Activated naive CD4-positive, alpha-beta T cell treated with Interleukin-2 at 50 U/mL for 16 hours (primary cell): ENCODE results near the gene ALPI.
"Not testable (repeated sequence)": the region's sequence is repeated elsewhere in the genome, so short reads cannot be mapped to it uniquely, and the experiment has no call there.

Experiments used
- DNase-seq: peaks from one replicate; pipeline ENCODE4 v3.0.0-alpha.2; 2020

Gene ALPI

GRCh38 chr2:232455426-232456255 lies at the start of gene ALPI:
Gene ALPI, plus strand, starts transcription at chr2:232456153. Its CDS starts 47 bp downstream, at chr2:232456200.
- DNase-seq = no peak

GRCh38 chr2:232406556-232407310 lies 49.2 kb upstream of the ALPI start, which contains the start of gene ALPG:
Gene ALPG, plus strand, starts transcription at chr2:232406844. Its CDS starts 51 bp downstream, at chr2:232406895.
- no peak for DNase-seq

- DNase-seq = not testable (repeated sequence)
Measured at GRCh38 chr2:232407428-232408150, 48.4 kb upstream of the ALPI start.

DNA sequence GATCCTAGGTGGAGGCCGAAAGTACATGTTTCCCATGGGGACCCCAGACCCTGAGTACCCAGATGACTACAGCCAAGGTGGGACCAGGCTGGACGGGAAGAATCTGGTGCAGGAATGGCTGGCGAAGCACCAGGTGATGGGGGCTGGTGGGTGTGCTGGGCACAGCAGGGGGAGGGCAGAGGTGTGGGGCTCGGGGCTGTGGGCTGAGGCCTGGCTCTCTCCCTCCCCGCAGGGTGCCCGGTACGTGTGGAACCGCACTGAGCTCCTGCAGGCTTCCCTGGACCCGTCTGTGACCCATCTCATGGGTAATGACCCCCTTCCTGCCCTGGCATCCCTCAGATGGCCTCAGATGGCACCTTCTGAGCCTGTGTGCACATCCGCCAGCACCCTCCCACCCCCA lies 47.7 kb upstream of the ALPI start:
- DNase-seq = not testable (repeated sequence)

DNA sequence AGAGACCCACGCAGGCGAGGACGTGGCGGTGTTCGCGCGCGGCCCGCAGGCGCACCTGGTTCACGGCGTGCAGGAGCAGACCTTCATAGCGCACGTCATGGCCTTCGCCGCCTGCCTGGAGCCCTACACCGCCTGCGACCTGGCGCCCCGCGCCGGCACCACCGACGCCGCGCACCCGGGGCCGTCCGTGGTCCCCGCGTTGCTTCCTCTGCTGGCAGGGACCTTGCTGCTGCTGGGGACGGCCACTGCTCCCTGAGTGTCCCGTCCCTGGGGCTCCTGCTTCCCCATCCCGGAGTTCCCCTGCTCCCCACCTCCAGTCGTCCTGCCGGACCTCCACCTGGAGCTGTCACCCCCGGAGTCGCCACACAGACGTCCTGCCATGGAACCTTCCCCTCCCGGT lies 46.3 kb upstream of the ALPI start:
- DNase-seq = not testable (repeated sequence)

GRCh38 chr2:232410238-232410900 lies 45.6 kb upstream of the ALPI start:
- no peak for DNase-seq

DNA sequence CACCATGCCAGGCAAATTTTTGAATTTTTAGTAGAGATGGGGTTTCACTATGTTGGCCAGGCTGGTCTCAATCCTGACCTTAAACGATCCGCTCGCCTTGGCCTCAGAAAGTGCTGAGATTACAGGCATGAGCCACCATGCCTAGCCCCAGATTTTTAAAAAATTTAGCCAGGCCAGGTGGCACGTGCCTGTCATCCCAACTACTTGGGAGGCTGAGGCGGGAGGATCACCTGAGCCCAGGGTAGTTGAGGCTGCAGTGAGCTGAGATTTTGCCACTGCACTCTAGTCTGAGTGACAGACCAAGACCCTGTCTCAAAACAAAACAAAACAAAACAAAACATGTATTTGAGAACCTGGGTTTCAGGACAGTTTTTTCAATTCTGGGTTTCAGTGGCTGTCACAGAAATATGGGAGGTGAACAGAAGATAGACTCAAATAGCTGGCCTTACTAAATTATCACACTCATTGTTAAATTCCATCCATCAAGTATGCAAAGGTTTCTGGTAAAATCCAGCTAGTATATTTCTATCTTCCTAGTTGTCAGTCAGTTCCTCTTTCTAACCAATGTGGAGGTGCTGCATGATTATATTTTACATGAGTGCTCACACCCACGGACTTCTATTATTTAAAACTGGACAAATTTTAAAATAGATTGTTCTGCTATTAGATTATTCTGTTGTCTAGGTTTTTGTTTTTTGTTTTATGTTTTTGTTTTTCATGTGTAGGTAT lies 43.9 kb upstream of the ALPI start:
- no peak for DNase-seq

DNA sequence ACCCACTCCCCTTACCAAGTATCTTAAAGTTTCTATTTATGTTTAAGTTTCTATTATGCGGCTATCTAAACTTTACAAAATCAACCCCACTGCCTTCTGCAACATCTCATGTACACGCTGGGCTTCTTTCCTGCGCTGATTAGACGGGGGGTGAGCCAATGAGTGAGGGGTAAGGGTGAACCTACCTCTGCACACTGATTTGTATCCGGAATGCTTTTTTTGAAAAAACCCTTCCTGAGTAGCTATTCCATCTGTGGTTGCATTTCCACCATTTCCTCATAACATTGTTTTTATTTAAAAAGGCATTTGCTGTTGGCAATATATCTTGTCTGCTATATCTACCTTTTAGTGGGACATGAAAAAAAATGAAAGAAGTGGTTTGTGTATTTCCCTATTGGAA lies 43.0 kb upstream of the ALPI start:
- no peak for DNase-seq

GRCh38 chr2:232415138-232415690 lies 40.7 kb upstream of the ALPI start:
- no peak for DNase-seq

DNA sequence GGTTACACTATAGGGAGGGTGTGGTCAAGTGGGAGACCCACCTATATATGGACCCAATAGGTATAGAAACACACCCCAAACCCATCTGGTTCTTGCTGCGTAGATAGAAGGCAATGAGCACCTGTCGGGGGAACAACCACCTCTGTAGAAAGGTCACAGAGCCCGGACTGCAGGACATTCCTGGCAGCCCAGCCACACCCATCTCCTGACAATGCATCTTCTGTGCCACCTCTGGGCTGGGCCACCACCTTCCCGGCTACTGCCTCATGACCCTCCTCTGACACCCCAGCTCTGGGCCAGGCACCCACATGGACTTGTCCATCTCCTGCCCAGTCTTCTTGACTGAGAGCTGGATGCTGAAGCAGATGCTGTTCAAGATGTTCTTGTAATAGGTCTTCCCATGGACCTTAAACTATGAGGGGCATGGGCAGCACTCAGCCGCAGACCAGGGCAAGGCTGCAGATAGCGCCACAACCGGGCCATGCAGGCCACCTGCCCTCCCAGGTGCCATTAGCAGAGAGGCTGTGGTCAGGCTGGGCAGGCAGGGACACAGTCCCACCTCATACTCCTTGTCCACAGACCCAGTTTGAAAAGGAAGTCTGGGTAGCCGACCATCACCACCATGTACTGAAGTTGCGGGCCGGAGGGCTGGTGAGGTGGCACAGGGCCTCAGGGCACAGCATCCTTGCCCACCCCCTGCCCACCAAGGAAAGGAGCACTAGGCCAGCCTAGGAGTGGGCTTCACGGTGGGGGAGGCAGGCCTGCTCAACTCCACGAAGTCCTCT lies 40.0 kb upstream of the ALPI start:
- no peak for DNase-seq

DNA sequence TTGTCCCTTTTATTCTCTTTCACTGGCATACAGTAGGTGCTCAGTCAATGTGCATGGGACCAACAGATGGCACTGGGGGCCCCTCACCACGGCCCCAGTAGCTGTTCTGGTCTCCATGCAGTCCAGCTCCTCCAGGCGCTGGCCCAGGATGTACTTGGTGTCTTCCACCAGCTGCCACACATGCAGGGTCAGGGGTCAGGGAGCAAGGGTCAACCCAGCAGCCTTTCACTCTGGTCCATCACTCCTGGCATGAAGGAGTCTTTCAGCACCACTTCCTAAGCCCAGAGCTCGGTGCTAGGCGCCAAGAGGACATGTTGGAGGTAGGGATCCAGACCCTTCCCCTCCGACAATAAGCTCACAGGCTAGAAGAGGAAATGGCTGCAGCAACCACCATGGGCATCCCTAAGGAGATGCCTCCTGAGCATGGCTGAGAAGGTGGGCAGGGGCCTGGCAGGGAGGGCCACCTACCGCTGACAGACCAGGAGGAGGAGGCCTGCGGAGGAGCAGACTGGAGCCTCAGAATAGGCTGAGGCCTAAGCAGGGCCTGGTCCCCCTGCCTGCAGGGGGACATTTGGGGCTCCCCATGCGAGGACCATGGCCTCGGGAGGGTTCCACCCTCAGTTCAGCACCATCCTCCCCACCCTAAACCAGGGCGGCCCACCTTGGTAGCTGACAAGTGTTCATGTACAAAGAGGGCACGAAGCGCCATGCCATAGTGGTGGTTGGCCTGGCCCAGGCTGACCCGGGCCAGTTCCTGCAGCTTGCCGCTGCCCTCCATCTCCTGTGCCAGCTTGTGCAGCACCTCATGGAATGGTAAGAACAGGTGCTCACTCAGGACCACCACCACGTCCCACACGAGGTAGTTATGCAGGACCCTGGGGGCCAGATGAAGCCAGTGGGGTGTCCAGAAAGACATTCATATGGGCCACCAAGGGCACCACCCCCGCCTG lies 39.2 kb upstream of the ALPI start:
- DNase-seq = no peak

GRCh38 chr2:232417489-232417888 lies 38.5 kb upstream of the ALPI start:
- DNase-seq = no peak

DNA sequence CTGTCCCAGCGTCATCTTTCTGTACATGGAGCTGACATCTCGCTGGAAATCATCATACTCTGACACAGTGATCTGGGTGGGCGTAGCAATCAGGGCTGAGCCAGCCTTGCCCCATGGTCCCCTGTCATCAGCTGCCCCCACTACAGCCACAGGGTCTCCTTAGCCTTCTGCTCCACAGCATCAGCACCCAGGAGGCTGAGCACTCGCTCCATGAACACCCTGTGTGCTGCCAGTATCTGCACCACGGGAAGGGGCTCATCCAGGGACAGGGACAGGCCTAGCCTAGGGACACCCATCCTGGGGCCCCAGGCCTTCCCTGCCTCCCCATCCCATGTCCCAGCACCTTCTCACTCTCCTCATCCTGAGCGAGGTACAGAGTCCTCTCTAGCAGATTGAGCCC lies 37.9 kb upstream of the ALPI start:
- DNase-seq = no peak

- DNase-seq = no peak
Measured at GRCh38 chr2:232418466-232419244, 37.3 kb upstream of the ALPI start.

- DNase-seq = no peak
Measured at GRCh38 chr2:232419245-232420072, 36.5 kb upstream of the ALPI start.

GRCh38 chr2:232420073-232420454 lies 35.9 kb upstream of the ALPI start:
- no peak for DNase-seq

DNA sequence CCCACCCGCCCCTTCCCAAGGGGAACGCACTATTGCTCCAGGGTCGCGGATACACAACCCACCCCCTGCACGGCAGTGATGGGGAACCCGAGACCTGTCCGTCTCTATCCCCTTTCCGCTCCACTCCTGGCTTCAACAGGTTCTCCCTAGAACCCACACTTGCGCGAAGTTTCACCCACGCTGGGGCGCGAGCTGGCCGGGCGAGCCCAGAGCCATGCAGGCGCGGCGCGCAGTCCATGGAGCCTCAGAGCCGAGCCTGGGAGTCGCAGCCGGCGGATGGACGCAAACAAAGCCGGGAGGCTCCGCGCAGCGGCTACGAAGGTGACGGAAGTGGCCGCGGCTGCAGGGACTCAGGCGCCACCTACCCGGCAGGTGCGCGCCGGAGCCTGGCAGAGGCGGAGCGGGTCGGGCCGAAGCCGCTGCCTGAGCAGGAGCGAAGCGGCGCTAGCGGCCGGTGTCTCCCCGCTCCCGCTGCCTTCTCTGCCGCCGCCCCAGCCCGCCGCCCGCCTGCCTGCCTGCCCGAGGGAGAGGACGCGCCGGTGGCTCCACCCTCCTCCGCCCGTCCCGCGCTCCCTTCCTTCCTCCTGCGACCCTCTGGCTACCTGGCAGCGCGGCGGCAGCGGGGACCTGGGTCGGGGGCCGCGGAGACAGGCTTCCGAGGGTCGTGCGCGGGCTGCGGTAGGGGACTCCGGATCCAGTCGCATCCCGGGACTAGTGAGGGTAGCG lies 35.3 kb upstream of the ALPI start:
- DNase-seq = no peak
